ENCODE results near the gene ZIC1. TPM values are rescaled to one million over a fixed set of nuclear protein-coding genes. Genes with fewer than 3 reads are reported as not detected.

ZIC1 gene
- total and polyA plus RNA-seq, 9 of the 15 experiments (the other 6 are each of a cell fraction or from before 2014, with no cell fraction given) = 0.21 to 0.42 TPM; not detected in 7

DNA sequence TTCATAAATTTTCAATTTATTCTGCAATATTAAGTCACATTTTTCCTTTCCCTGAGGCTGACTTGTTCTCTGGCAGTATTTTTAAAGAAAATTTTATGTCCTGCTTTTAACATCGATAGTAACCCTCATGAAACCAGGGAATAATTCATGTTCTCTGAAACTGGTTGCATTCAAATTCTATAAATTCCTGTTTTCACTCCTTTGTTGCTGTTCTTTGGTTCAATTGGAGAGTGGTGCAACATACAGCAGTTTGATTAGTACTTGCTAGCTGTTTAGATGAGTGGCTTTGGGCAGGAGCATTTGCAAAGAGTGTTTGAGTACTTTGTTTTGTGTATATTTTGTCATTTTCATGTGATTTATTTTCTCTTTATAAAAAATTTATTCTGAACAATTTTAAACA, 19.2 kb downstream of the ZIC1 start (continued):
- no peak for TF ChIP-seq YBX1 (IDR thresholded peaks at IDR 0.05)
- TF ChIP-seq, protein P1, sequence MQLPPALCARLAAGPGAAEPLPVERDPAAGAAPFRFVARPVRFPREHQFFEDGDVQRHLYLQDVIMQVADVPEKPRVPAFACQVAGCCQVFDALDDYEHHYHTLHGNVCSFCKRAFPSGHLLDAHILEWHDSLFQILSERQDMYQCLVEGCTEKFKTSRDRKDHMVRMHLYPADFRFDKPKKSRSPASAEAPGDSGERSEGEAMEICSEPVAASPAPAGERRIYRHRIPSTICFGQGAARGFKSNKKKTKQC (CRISPR knock-in tag; IDR thresholded peaks at IDR 0.05) = no peak
- TF ChIP-seq ZNF77 (CRISPR knock-in tag; IDR thresholded peaks at IDR 0.05) = no peak
- no peak for TF ChIP-seq ESRRA (IDR thresholded peaks at IDR 0.05; ENCODE audit: borderline replicate concordance, low read depth)
- TF ChIP-seq, protein P2, sequence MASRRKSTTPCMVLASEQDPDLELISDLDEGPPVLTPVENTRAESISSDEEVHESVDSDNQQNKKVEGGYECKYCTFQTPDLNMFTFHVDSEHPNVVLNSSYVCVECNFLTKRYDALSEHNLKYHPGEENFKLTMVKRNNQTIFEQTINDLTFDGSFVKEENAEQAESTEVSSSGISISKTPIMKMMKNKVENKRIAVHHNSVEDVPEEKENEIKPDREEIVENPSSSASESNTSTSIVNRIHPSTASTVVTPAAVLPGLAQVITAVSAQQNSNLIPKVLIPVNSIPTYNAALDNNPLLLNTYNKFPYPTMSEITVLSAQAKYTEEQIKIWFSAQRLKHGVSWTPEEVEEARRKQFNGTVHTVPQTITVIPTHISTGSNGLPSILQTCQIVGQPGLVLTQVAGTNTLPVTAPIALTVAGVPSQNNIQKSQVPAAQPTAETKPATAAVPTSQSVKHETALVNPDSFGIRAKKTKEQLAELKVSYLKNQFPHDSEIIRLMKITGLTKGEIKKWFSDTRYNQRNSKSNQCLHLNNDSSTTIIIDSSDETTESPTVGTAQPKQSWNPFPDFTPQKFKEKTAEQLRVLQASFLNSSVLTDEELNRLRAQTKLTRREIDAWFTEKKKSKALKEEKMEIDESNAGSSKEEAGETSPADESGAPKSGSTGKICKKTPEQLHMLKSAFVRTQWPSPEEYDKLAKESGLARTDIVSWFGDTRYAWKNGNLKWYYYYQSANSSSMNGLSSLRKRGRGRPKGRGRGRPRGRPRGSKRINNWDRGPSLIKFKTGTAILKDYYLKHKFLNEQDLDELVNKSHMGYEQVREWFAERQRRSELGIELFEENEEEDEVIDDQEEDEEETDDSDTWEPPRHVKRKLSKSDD (conservative IDR thresholded peaks at IDR 0.05; ENCODE audit: low read length) = no peak
- TF ChIP-seq ZBTB26 (CRISPR knock-in tag; IDR thresholded peaks at IDR 0.05) = no peak
- TF ChIP-seq ZFP1 (CRISPR knock-in tag; IDR thresholded peaks at IDR 0.05) = no peak

GRCh38 chr3:147428754-147429153, 19.6 kb downstream of the ZIC1 start:
- Histone ChIP-seq H3K4me1 (replicated peaks in 1 of 2; ENCODE audit: control insufficient read depth in 2 of 2, insufficient read depth in 2 of 2, low read length in 2 of 2) (no peaks in the 10 kb centered on the region), H3K27me3 (ENCODE audit: control insufficient read depth in 2 of 2, insufficient read depth in 2 of 2, low read length in 2 of 2) (peaks cover 0 to 6% of the 10 kb centered on the region in 2 experiments; a peak in 1 of 5 replicates), H3K79me2 (ENCODE audit: control insufficient read depth, insufficient read depth, low read length) (no peaks in the 10 kb centered on the region), H3K9ac (ENCODE audit: insufficient read depth in 1 of 2, low read depth in 2 of 2, low read length in 2 of 2) (no peak overlapping the region), H3K27ac (ENCODE audit: extremely low read depth, low read depth, low read length) (no peak overlapping the region), H3K4me3 (no peak overlapping the region), H2AFZ (ENCODE audit: low read depth, low read length) (no peak overlapping the region), H4K20me1 (replicated peaks; ENCODE audit: control insufficient read depth, insufficient read depth, low read length) (no peaks in the 10 kb centered on the region), H3K4me2 (ENCODE audit: insufficient read depth, low read length) (no peak overlapping the region), H3K9me1 (ENCODE audit: control insufficient read depth, insufficient read depth, low read length) (no peaks in the 10 kb centered on the region), H3K36me3 (ENCODE audit: control insufficient read depth, insufficient read depth, low read length) (no peaks in the 10 kb centered on the region), H3K9me3 (replicated peaks; ENCODE audit: control insufficient read depth, insufficient read depth, low read depth, low read length) (no peaks in the 10 kb centered on the region)
- FAIRE-seq (no peak), DNase-seq (ENCODE audit: extremely low read depth in 1 of 4, low spot score in 3 of 4) (no peak), ATAC-seq (no peak)
- TF ChIP-seq, protein P3, sequence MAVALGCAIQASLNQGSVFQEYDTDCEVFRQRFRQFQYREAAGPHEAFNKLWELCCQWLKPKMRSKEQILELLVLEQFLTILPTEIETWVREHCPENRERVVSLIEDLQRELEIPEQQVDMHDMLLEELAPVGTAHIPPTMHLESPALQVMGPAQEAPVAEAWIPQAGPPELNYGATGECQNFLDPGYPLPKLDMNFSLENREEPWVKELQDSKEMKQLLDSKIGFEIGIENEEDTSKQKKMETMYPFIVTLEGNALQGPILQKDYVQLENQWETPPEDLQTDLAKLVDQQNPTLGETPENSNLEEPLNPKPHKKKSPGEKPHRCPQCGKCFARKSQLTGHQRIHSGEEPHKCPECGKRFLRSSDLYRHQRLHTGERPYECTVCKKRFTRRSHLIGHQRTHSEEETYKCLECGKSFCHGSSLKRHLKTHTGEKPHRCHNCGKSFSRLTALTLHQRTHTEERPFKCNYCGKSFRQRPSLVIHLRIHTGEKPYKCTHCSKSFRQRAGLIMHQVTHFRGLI (CRISPR knock-in tag; IDR thresholded peaks at IDR 0.05) = no peak
- no peak for TF ChIP-seq NEUROD1 (IDR thresholded peaks at IDR 0.05; ENCODE audit: borderline replicate concordance, low read depth, low read length, partially characterized antibody)
- no TSS peak for BruUV-seq (replicated peaks)
- intact Hi-C loops (cut with micrococcal nuclease) (no loop called here), in situ Hi-C loops (cut with MboI) (no loop called here)
- WGBS (ENCODE audit: insufficient coverage, low coverage, missing lambda C conversion rate) = 0% methylated on average over 2 of the region's 2 CpGs
- POLR2A ChIA-PET = interaction anchor here (0.6 kb wide), 1 partner anchor 96 kb away, joined by 4 read pairs; no protein-coding TSS in a partner anchor
- CTCF ChIA-PET (ENCODE audit: low intra/inter-chr PET ratio) = no interaction called here
